ENCODE data around the gene SH3RF3. TPM values are rescaled to one million over a fixed set of nuclear protein-coding genes. Genes with fewer than 3 reads are reported as not detected.

SH3RF3 gene
- total and polyA plus RNA-seq, 2 of the 13 experiments (the other 11 are each of a cell fraction or from before 2014, with no cell fraction given) = 0.04 TPM; not detected in 1

- no peak for TF ChIP-seq THAP7 (CRISPR knock-in tag; IDR thresholded peaks at IDR 0.05)
Observed at GRCh38 chr2:109352898-109353689, 224.1 kb downstream of the SH3RF3 start (continued).

- no peak overlapping the region for H3K4me3 ChIP-seq (replicated peaks in 1 of 3; ENCODE audit: insufficient read depth in 1 of 3, low read depth in 2 of 3, low read length in 3 of 3)
- no peak overlapping the region for H3K27ac ChIP-seq (ENCODE audit: extremely low read length, insufficient read depth, low read length)
- in situ Hi-C loops (cut with HindIII; ENCODE audit: extremely low pct_ligation_motif_present, low pct_unique_long_range_greater_than_20kb) (no loop called here), intact Hi-C loops (cut with micrococcal nuclease; ENCODE audit: unreplicated experiment) (no loop called here)
- no peaks in the 10 kb centered on the region for H3K9me3 ChIP-seq (ENCODE audit: low read length)
- no peak overlapping the region for H3K4me2 ChIP-seq (ENCODE audit: low read depth, low read length)
- H2AFZ ChIP-seq (ENCODE audit: low read length) = no peak overlapping the region
- POLR2A ChIA-PET = no interaction called here
- FAIRE-seq = no peak
- no peak for TF ChIP-seq NBN (conservative IDR thresholded peaks at IDR 0.05)
- TF ChIP-seq NR2F2 (IDR thresholded peaks at IDR 0.05; ENCODE audit: borderline replicate concordance, low read depth) = no peak
- no peak for TF ChIP-seq SP140L (CRISPR knock-in tag; IDR thresholded peaks at IDR 0.05; ENCODE audit: borderline replicate concordance)
- peaks cover 5 to 7% of the 10 kb centered on the region in 2 experiments; a peak in 3 of 5 replicates for H3K27me3 ChIP-seq (ENCODE audit: control insufficient read depth in 1 of 2, insufficient read depth in 2 of 2, low read length in 2 of 2)
- CTCF ChIA-PET (ENCODE audit: low intra/inter-chr PET ratio, low total read pairs) = no interaction called here
- no peak for DNase-seq (ENCODE audit: low spot score)
- 53% methylated on average over 12 of the region's 22 CpGs for WGBS (ENCODE audit: low lambda C conversion rate)
- ATAC-seq = no peak
- H4K20me1 ChIP-seq (ENCODE audit: insufficient read depth, low read length) = no peaks in the 10 kb centered on the region
- H3K9ac ChIP-seq (ENCODE audit: insufficient read depth, low read depth, low read length) = no peak overlapping the region
- no TSS peak for BruUV-seq (replicated peaks)
- no peaks in the 10 kb centered on the region for H3K4me1 ChIP-seq (ENCODE audit: insufficient read depth, low read length)
- H3K79me2 ChIP-seq (ENCODE audit: insufficient read depth, low read length) = no peaks in the 10 kb centered on the region
- no peaks in the 10 kb centered on the region for H3K36me3 ChIP-seq (replicated peaks in 1 of 2; ENCODE audit: control insufficient read depth in 1 of 2, insufficient read depth in 2 of 2, low read length in 2 of 2)
Observed at GRCh38 chr2:109353806-109354745, 225.1 kb downstream of the SH3RF3 start.
